Liver (tissue), 9 donors: Measurements from ENCODE around the gene PCYOX1L. TPM values are rescaled to one million over a fixed set of nuclear protein-coding genes. Genes with fewer than 3 reads are reported as not detected.

ENCODE experiments used
- DNase-seq: peaks from one replicate; pipeline ENCODE4 v3.0.0-alpha.2; 2017; ENCODE audit warnings: low spot score
- H3K27ac ChIP-seq, 2 donors: one replicate each; pipeline ENCODE4 v1.7.0; 2013; ENCODE audit warnings: inconsistent platforms in 2 of 2, low read length in 2 of 2, control low read depth in 1 of 2, low read depth in 1 of 2, mild to moderate bottlenecking in 1 of 2
- H3K27me3 ChIP-seq, 4 donors: one replicate each; pipeline versions ENCODE4 v1.6.1 to v1.7.0; 2013; ENCODE audit warnings: low read length in 3 of 4, inconsistent platforms in 1 of 4, mild to moderate bottlenecking in 1 of 4, moderate library complexity in 1 of 4; ENCODE audit not compliant: control insufficient read depth in 4 of 4, insufficient read depth in 4 of 4
- H3K36me3 ChIP-seq, 4 donors: one replicate each; pipeline versions ENCODE4 v1.6.1 to v1.7.0; 2013; ENCODE audit warnings: low read length in 3 of 4, mild to moderate bottlenecking in 3 of 4, low read depth in 1 of 4, moderate library complexity in 1 of 4; ENCODE audit not compliant: control insufficient read depth in 4 of 4, insufficient read depth in 3 of 4
- H3K4me1 ChIP-seq, 4 donors: one replicate each; pipeline versions ENCODE4 v1.6.1 to v1.7.0; 2013; ENCODE audit warnings: low read length in 3 of 4, mild to moderate bottlenecking in 3 of 4, moderate library complexity in 1 of 4; ENCODE audit not compliant: control insufficient read depth in 4 of 4, insufficient read depth in 4 of 4
- H3K4me3 ChIP-seq, 3 donors: one replicate each; pipeline versions ENCODE4 v1.6.1 to v1.7.0; 2013; ENCODE audit warnings: low read length in 3 of 3, control low read depth in 1 of 3, low read depth in 1 of 3, mild to moderate bottlenecking in 1 of 3
- H3K9ac ChIP-seq, 2 donors: one replicate each; pipeline ENCODE4 v1.7.0; 2013; ENCODE audit warnings: low read length in 2 of 2, mild to moderate bottlenecking in 2 of 2, moderate library complexity in 2 of 2, control low read depth in 1 of 2, low read depth in 1 of 2
- H3K9me3 ChIP-seq, 4 donors: one replicate each; pipeline versions ENCODE4 v1.6.1 to v1.7.0; 2013; ENCODE audit warnings: low read length in 3 of 4; ENCODE audit not compliant: control insufficient read depth in 4 of 4
- CTCF ChIP-seq: fragments of 150-350 bp; IDR thresholded peaks from 2 replicates; pipeline ENCODE4 v1.5.1; 2017; ENCODE audit warnings: improper control_type of control experiment, low read depth, low read length; ENCODE audit not compliant: missing input control
- EGR1 ChIP-seq, 2 donors: IDR thresholded peaks; 2 replicates each; pipeline ENCODE4 v1.6.1; 2016 to 2018; ENCODE audit warnings: antibody characterized with exemption in 2 of 2, low read depth in 2 of 2
- GABPA ChIP-seq, 2 donors: IDR thresholded peaks in 1 of 2; conservative IDR thresholded peaks in 1 of 2; 2 replicates each; pipeline ENCODE4 v1.6.1; 2016; ENCODE audit warnings: antibody characterized with exemption in 2 of 2, mild to moderate bottlenecking in 1 of 2, moderate library complexity in 1 of 2
- HNF4A ChIP-seq, 2 donors: conservative IDR thresholded peaks; 2 replicates each; pipeline ENCODE4 v1.6.1; 2016; ENCODE audit warnings: antibody characterized with exemption in 2 of 2, mild to moderate bottlenecking in 2 of 2
- HNF4G ChIP-seq: IDR thresholded peaks from 2 replicates; pipeline ENCODE4 v1.6.1; 2016; ENCODE audit warnings: antibody characterized with exemption
- RAD21 ChIP-seq, 2 donors: IDR thresholded peaks; 2 replicates each; pipeline ENCODE4 v1.6.1; 2016; ENCODE audit warnings: antibody characterized with exemption in 2 of 2, mild to moderate bottlenecking in 2 of 2
- REST ChIP-seq: IDR thresholded peaks from 2 replicates; pipeline ENCODE4 v1.6.1; 2016; ENCODE audit warnings: antibody characterized with exemption, mild to moderate bottlenecking
- ZBTB33 ChIP-seq: IDR thresholded peaks from 2 replicates; pipeline ENCODE4 v1.6.1; 2016; ENCODE audit warnings: antibody characterized with exemption
- WGBS: extraction: QIAGEN DNeasy Blood & Tissue Kit; methylation state at CpG from one replicate; pipeline ENCODE4 v1.1.7; 2013; 5-methylcytosine and 5-hydroxymethylcytosine counted together
- polyA plus RNA-seq, 2 donors: library from polyadenylated mRNA; stranded (reverse) in 1 of 2; unstranded in 1 of 2; fragments of 200-250 nt in 1 of 2; fragments of >200 nt in 1 of 2; fragmentation: Nextera tagmentation in 1 of 2; extraction: Ambion mirVana in 1 of 2; gene quantifications; one replicate each; pipeline versions ENCODE4 v1.2.1 to v1.2.3, GENCODE V29; 2013 to 2015
- total RNA-seq, 2 donors: library from RNA; depleted of rRNA; stranded (reverse); fragments of >200 nt; gene quantifications; one replicate each; pipeline ENCODE4 v1.2.3, GENCODE V29; 2014
- donor health status: healthy.
- donor health status: healthy.
- donor health status: healthy.
- donor health status: healthy.
- donor health status: healthy.

PCYOX1L gene
- total and polyA plus RNA-seq, 4 donors: 0.47 to 4.4 (median 1.1) TPM

- Histone ChIP-seq H3K27ac (no peak within 1 kb of the TSS), H3K27me3 (no peaks in the 10 kb centered on the region), H3K4me1 (peaks cover 0 to 6% (median 0%) of the 10 kb centered on the region in 4 donors), H3K9ac (no peak within 1 kb of the TSS), H3K9me3 (no peaks in the 10 kb centered on the region), H3K36me3 (no peaks in the 10 kb centered on the region), H3K4me3 (no peak within 1 kb of the TSS)
- DNase-seq: no peak
- TF ChIP-seq HNF4A (conservative IDR thresholded peaks at IDR 0.05) (no peak), ZBTB33 (no peak), GABPA (IDR thresholded peaks at IDR 0.05 in 1 of 2, conservative IDR thresholded peaks at IDR 0.05 in 1 of 2) (no peak)
- 85% methylated on average over 22 of the region's 22 CpGs for WGBS
Measured at GRCh38 chr5:149379177-149379761, 21.4 kb downstream of the PCYOX1L start, which contains the start of gene IL17B. IL17B (minus strand) TSS chr5:149379292; CDS start chr5:149379225, 67 bp downstream.

GRCh38 chr5:149379818-149380374 is 22.1 kb downstream of the PCYOX1L start:
- H3K27ac ChIP-seq: no peak overlapping the region

More at GRCh38 chr5:149379818-149380374, 22.1 kb downstream of the PCYOX1L start:
- no peak for DNase-seq
- Histone ChIP-seq H3K4me1 (peaks cover 0 to 6% (median 0%) of the 10 kb centered on the region in 4 donors), H3K9ac (no peak overlapping the region), H3K4me3 (no peak overlapping the region), H3K9me3 (no peaks in the 10 kb centered on the region), H3K27me3 (no peaks in the 10 kb centered on the region), H3K36me3 (no peaks in the 10 kb centered on the region)
- no peak for TF ChIP-seq RAD21 (IDR thresholded peaks at IDR 0.05)
- TF ChIP-seq REST: no peak
- no peak for TF ChIP-seq EGR1 (IDR thresholded peaks at IDR 0.05; ENCODE audit: low read depth in 2 of 2)
- TF ChIP-seq HNF4G: no peak
- no peak for TF ChIP-seq CTCF
- 92% methylated on average over 5 of the region's 5 CpGs for WGBS
